NT2/D1 (cell line): ENCODE results near the gene LRRC8B.
"Not testable (repeated sequence)": the region's sequence is repeated elsewhere in the genome, so short reads cannot be mapped to it uniquely, and the experiment has no call there.

Experiments
- DNase-seq: peaks from one replicate; pipeline ENCODE4 v3.0.0-alpha.2; 2011; ENCODE audit warnings: low read depth, low spot score
- H3K27me3 ChIP-seq: 2 replicates; pipeline ENCODE4 v1.6.0; 2011; ENCODE audit warnings: mild to moderate bottlenecking; ENCODE audit not compliant: insufficient read length, insufficient read depth
- H3K36me3 ChIP-seq: 2 replicates; pipeline ENCODE4 v1.6.1; 2011; ENCODE audit warnings: mild to moderate bottlenecking, low read length, mixed read lengths; ENCODE audit not compliant: insufficient read depth, insufficient read length
- H3K4me1 ChIP-seq: 2 replicates; pipeline ENCODE4 v1.5.1; 2011; ENCODE audit not compliant: insufficient read depth, insufficient read length
- H3K4me3 ChIP-seq: 2 replicates; pipeline ENCODE4 v1.5.1; 2011; ENCODE audit warnings: low read depth; ENCODE audit not compliant: insufficient read length
- H3K9ac ChIP-seq: 2 replicates; pipeline ENCODE4 v1.6.0; 2011; ENCODE audit warnings: low read depth; ENCODE audit not compliant: insufficient read length
- H3K9me3 ChIP-seq: 2 replicates; pipeline ENCODE4 v1.5.1; 2011; ENCODE audit warnings: mild to moderate bottlenecking, low read length; ENCODE audit not compliant: insufficient read depth
- SUZ12 ChIP-seq: IDR thresholded peaks from 2 replicates; pipeline ENCODE4 v1.6.1; 2011; ENCODE audit not compliant: insufficient read length, insufficient read depth; ENCODE audit errors: extremely low read depth
- YY1 ChIP-seq: IDR thresholded peaks from 2 replicates; pipeline ENCODE4 v1.6.1; 2011; ENCODE audit not compliant: insufficient read length, insufficient read depth
- ZNF274 ChIP-seq: IDR thresholded peaks from 2 replicates; pipeline ENCODE4 v1.6.1; 2011; ENCODE audit warnings: mild to moderate bottlenecking, low read depth, low read length

Gene LRRC8B

DNA sequence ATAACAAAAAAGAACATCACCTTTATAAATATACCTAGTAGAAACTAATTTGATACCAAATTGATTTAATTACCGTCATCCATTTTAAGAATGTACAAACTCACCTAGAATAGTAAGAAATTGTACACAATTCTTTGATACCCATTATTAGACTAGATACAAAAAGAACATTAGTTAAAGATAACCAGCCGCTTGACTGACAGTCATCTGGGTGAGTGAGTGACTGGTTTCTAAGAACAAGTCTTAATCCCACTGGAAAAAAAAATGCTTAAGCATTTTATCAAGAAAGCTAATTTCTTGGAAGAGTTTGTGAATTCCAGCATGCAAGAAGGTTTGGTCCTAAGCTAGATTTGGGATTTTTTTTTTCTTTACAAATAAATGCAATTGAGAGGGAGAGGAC lies 10.9 kb downstream of the LRRC8B start:
- no peak for TF ChIP-seq ZNF274
- TF ChIP-seq YY1, result no peak
- TF ChIP-seq SUZ12, result no peak
- no peaks in the 10 kb centered on the region for H3K27me3 ChIP-seq
- no peaks in the 10 kb centered on the region for H3K36me3 ChIP-seq
- H3K4me3 ChIP-seq, result no peak overlapping the region
- no peak for DNase-seq
- H3K4me1 ChIP-seq, result no peaks in the 10 kb centered on the region
- H3K9me3 ChIP-seq, result no peaks in the 10 kb centered on the region
- no peak overlapping the region for H3K9ac ChIP-seq

DNA sequence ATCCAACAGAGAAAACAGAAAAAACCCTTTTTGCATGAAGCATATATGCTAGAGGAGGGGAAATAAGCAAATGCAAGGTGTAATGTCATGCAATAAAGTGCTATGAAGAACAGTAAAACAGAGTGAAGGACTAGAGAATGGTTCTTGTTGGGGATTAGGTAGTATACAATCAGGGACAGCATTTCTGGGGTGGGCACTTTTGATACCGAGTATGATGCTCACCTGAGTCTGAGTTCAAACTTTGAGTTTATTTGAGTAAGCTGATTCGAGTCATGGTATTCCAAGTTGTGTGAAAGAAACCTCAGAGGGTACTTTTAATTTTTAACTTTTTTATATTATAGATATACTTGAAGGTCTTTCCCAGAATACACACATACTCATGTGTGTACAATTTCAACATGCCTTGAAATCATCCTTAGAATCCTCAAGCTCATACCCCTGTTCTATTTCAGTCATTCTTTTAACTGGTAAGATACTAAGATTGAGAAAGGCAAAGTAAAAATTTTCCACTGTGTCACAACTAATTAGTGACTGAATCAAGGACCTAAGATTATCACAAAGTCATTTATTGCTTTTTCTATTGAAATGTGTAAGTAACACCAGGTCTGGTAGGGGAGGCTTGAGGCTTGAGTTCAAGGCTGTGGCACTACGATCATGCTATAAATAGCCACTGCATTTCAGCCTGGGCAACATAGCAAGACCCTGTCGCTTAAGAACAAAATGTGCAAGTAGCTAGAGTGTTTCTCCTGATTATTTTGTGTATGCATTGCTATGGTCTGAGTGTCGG lies 12.1 kb downstream of the LRRC8B start:
- no peak overlapping the region for H3K4me3 ChIP-seq

DNA sequence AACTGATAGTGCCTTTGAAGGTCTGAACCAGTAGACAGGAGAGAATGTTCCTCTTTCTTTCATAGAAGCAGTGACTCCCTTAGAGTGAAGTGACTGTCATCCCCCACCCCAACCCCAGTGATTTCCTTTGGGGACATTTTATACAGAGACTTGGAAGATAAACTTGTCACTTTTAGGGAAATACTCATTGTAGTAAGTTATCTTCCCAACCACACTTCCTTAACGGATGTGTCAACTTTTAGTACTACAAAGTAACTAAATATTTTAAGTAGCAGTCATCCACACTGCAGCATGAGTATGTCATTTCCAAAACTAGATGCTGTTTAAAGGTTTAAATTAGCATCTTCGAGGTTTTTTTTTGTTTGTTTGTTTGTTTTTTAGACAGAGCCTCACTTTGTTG lies 13.7 kb downstream of the LRRC8B start:
- H3K36me3 ChIP-seq, result no peaks in the 10 kb centered on the region
- H3K9ac ChIP-seq, result no peak overlapping the region
- no peaks in the 10 kb centered on the region for H3K27me3 ChIP-seq
- TF ChIP-seq ZNF274 (no peak), SUZ12 (no peak), YY1 (no peak)
- DNase-seq, result no peak
- H3K4me3 ChIP-seq, result no peak overlapping the region
- no peaks in the 10 kb centered on the region for H3K9me3 ChIP-seq
- H3K4me1 ChIP-seq, result no peaks in the 10 kb centered on the region

More for the DNA sequence above, 12.1 kb downstream of the LRRC8B start:
- no peak for DNase-seq
- Histone ChIP-seq H3K9ac (no peak overlapping the region), H3K36me3 (no peaks in the 10 kb centered on the region), H3K9me3 (no peaks in the 10 kb centered on the region), H3K27me3 (no peaks in the 10 kb centered on the region), H3K4me1 (no peaks in the 10 kb centered on the region)
- TF ChIP-seq ZNF274 (no peak), YY1 (no peak), SUZ12 (no peak)

DNA sequence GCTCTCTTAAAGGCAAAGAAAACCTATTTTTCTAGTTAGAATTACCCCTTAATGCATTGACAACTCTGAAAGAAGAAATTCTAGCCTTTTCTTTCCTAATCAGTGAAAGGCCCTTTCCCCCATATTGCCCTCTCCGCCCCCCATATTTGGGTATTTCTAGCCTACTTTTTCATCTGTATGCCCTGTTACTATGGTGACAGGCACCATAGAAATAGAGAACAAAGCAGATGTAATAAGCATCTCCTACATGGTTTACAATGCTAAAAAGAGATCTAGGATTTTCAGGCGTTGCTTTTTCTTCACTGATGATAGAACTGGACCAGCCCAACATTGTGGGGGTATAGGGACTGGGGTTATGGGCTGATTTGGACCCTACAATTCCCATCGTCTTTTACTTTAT lies 14.5 kb downstream of the LRRC8B start:
- Histone ChIP-seq H3K4me3 (no peak overlapping the region), H3K36me3 (no peaks in the 10 kb centered on the region), H3K4me1 (no peaks in the 10 kb centered on the region), H3K9me3 (no peaks in the 10 kb centered on the region), H3K27me3 (no peaks in the 10 kb centered on the region), H3K9ac (no peak overlapping the region)
- TF ChIP-seq SUZ12 (no peak), YY1 (no peak), ZNF274 (no peak)
- DNase-seq, result no peak

GRCh38 chr1:89540406-89540970 lies 15.9 kb downstream of the LRRC8B start:
- H3K36me3 ChIP-seq, result no peaks in the 10 kb centered on the region
- H3K4me1 ChIP-seq, result no peaks in the 10 kb centered on the region
- no peaks in the 10 kb centered on the region for H3K27me3 ChIP-seq
- no peak for DNase-seq
- H3K9ac ChIP-seq, result no peak overlapping the region
- TF ChIP-seq ZNF274 (no peak), YY1 (no peak), SUZ12 (no peak)
- H3K4me3 ChIP-seq, result no peak overlapping the region
- no peaks in the 10 kb centered on the region for H3K9me3 ChIP-seq

DNA sequence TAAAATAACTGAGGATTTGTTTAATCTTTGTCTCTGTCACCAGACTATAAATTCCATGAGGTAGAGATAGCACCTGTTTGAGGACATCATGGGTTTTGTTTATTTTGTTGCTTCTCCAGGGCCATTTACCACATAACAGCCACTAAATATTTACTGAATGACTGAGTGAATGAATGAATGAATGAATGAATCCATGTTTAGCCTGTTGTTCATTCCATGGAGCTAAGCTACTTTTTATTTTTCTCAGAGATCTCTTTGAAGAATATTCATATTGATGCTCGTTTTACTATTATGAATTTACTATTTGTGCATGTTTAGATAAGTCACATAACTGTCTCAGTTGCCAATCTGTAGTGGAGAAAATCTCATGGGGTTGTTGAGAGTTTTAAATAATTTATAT lies 17.7 kb downstream of the LRRC8B start:
- Histone ChIP-seq H3K36me3 (no peaks in the 10 kb centered on the region), H3K9ac (no peak overlapping the region), H3K4me3 (no peak overlapping the region), H3K9me3 (no peaks in the 10 kb centered on the region), H3K4me1 (no peaks in the 10 kb centered on the region), H3K27me3 (no peaks in the 10 kb centered on the region)
- DNase-seq, result no peak
- TF ChIP-seq ZNF274 (no peak), SUZ12 (no peak), YY1 (no peak)

DNA sequence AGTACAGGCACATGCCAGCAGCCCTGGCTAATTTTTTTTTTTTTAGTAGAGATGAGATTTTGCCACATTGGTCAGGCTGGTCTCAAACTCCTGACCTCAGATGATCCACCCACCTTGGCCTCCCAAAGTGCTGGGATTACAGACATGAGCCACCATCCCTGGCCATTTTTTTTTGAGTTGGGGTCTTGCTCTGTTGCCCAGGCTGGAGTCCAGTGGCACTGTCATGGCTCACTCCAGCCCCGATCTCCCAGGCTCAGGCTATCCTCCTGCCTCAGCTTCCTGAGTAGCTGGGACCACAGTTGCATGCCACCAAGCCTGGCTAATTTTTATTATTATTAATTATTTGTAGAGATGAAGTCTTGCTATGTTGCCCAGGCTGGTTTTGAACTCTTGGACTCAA lies 19.0 kb downstream of the LRRC8B start:
- H3K9me3 ChIP-seq, H3K36me3 ChIP-seq, H3K27me3 ChIP-seq, H3K9ac ChIP-seq, H3K4me1 ChIP-seq, DNase-seq, H3K4me3 ChIP-seq: not testable (repeated sequence)
